ENCODE measurements around the gene MYF6. TPM values are rescaled to one million over a fixed set of nuclear protein-coding genes. Genes with fewer than 3 reads are reported as not detected.

The MYF6 gene
- total and polyA plus RNA-seq, 2 of the 13 experiments (the other 11 are each of a cell fraction or from before 2014, with no cell fraction given), result not detected

- TF ChIP-seq RARA (CRISPR knock-in tag; IDR thresholded peaks at IDR 0.05) (no peak), REXO4 (CRISPR knock-in tag; IDR thresholded peaks at IDR 0.05; ENCODE audit: borderline replicate concordance) (no peak), HBP1 (CRISPR knock-in tag; IDR thresholded peaks at IDR 0.05; ENCODE audit: low read depth) (no peak)
Observed at GRCh38 chr12:80712866-80713265, 5.4 kb downstream of the MYF6 start (continued).

GRCh38 chr12:80713419-80713818 is 6.0 kb downstream of the MYF6 start:
- no TSS peak for BruUV-seq (replicated peaks)
- TF ChIP-seq HOMEZ (CRISPR knock-in tag; IDR thresholded peaks at IDR 0.05; ENCODE audit: low read depth) (no peak), ZNF792 (CRISPR knock-in tag; IDR thresholded peaks at IDR 0.05) (no peak), RFXAP (CRISPR knock-in tag; IDR thresholded peaks at IDR 0.05; ENCODE audit: borderline replicate concordance) (no peak), TBX3 (IDR thresholded peaks at IDR 0.05; ENCODE audit: borderline replicate concordance) (no peak), ZFP36L1 (CRISPR knock-in tag; IDR thresholded peaks at IDR 0.05) (no peak), ZNF687 (CRISPR knock-in tag; IDR thresholded peaks at IDR 0.05) (no peak)
- in situ Hi-C loops (cut with HindIII; ENCODE audit: extremely low pct_ligation_motif_present, low pct_unique_long_range_greater_than_20kb) (no loop called here), intact Hi-C loops (cut with micrococcal nuclease; ENCODE audit: unreplicated experiment) (no loop called here)
- Histone ChIP-seq H3K4me1 (ENCODE audit: insufficient read depth, low read length) (no peaks in the 10 kb centered on the region), H3K9ac (ENCODE audit: insufficient read depth, low read depth, low read length) (no peak overlapping the region), H3K79me2 (ENCODE audit: insufficient read depth, low read length) (no peaks in the 10 kb centered on the region), H2AFZ (ENCODE audit: low read length) (no peak overlapping the region), H3K4me3 (replicated peaks in 1 of 3; ENCODE audit: insufficient read depth in 1 of 3, low read depth in 2 of 3, low read length in 3 of 3) (no peak overlapping the region), H4K20me1 (ENCODE audit: insufficient read depth, low read length) (no peaks in the 10 kb centered on the region), H3K27ac (ENCODE audit: extremely low read length, insufficient read depth, low read length) (no peak overlapping the region), H3K36me3 (replicated peaks in 1 of 2; ENCODE audit: control insufficient read depth in 1 of 2, insufficient read depth in 2 of 2, low read length in 2 of 2) (no peaks in the 10 kb centered on the region), H3K27me3 (ENCODE audit: control insufficient read depth in 1 of 2, insufficient read depth in 2 of 2, low read length in 2 of 2) (peaks cover 0 to 3% of the 10 kb centered on the region in 2 experiments; a peak in 3 of 5 replicates), H3K9me3 (ENCODE audit: low read length) (no peaks in the 10 kb centered on the region), H3K4me2 (ENCODE audit: low read depth, low read length) (no peak overlapping the region)
- FAIRE-seq (no peak), DNase-seq (ENCODE audit: low spot score) (no peak), ATAC-seq (no peak)
- 44% methylated on average over 4 of the region's 4 CpGs for WGBS (ENCODE audit: low lambda C conversion rate)
- ChIA-PET POLR2A (no interaction called here), CTCF (ENCODE audit: low intra/inter-chr PET ratio, low total read pairs) (no interaction called here)
